ENCODE measurements around the gene SLC2A10.
A peak's percentile ranks its signal among the peaks of the same experiment; 100 is the strongest.

SLC2A10 gene

GRCh38 chr20:46739431-46740213 is 30.2 kb downstream of the SLC2A10 start:
- no peak for DNase-seq

GRCh38 chr20:46740214-46740609 is 30.8 kb downstream of the SLC2A10 start:
- DNase-seq = no peak

GRCh38 chr20:46741924-46742668 is 32.6 kb downstream of the SLC2A10 start:
- DNase-seq = no peak

GRCh38 chr20:46742669-46743045 is 33.2 kb downstream of the SLC2A10 start:
- DNase-seq = no peak

GRCh38 chr20:46743088-46743487 is 33.6 kb downstream of the SLC2A10 start:
- no peak for DNase-seq

GRCh38 chr20:46746956-46747526 is 37.6 kb downstream of the SLC2A10 start:
- DNase-seq = no peak

- DNase-seq = no peak
These were observed 39.7 kb downstream of the SLC2A10 start for GRCh38 chr20:46749147-46749546.

GRCh38 chr20:46751856-46752255 is 42.4 kb downstream of the SLC2A10 start:
- no peak for DNase-seq

GRCh38 chr20:46752728-46753127 is 43.3 kb downstream of the SLC2A10 start:
- DNase-seq = peak; percentile 35 to 40

- no peak for DNase-seq
These were observed 46.3 kb downstream of the SLC2A10 start for GRCh38 chr20:46755483-46756413.

- no peak for DNase-seq
These were observed 47.0 kb downstream of the SLC2A10 start for GRCh38 chr20:46756419-46756818.

- no peak for DNase-seq
These were observed 47.7 kb downstream of the SLC2A10 start for GRCh38 chr20:46757135-46757534.

- DNase-seq = peak; percentile 36 to 58
These were observed 48.6 kb downstream of the SLC2A10 start for GRCh38 chr20:46757754-46758678.

- DNase-seq = no peak
These were observed 49.6 kb downstream of the SLC2A10 start for GRCh38 chr20:46758929-46759669.

- DNase-seq = no peak
These were observed 52.1 kb downstream of the SLC2A10 start for GRCh38 chr20:46761566-46761965.

GRCh38 chr20:46764068-46764467 is 54.6 kb downstream of the SLC2A10 start:
- no peak for DNase-seq

GRCh38 chr20:46765506-46766120 is 56.2 kb downstream of the SLC2A10 start:
- no peak for DNase-seq

- DNase-seq = peak in 1 of 2 donors; percentile 10
These were observed 57.8 kb downstream of the SLC2A10 start for GRCh38 chr20:46767127-46767761.

- DNase-seq = no peak
These were observed 61.1 kb downstream of the SLC2A10 start for GRCh38 chr20:46770330-46771194.
